ENCODE measurements around the gene FAM174C.

GRCh38 chr19:1274852-1275259 is 474 bp upstream of the FAM174C start:
- TF ChIP-seq CTCF (IDR thresholded peaks at IDR 0.05; ENCODE audit: low read depth, low read length, missing input control) (no peak), FOXA1 (IDR thresholded peaks at IDR 0.05) (no peak), JUND (IDR thresholded peaks at IDR 0.05) (no peak), ATF3 (IDR thresholded peaks at IDR 0.05) (no peak), REST (IDR thresholded peaks at IDR 0.05) (no peak)

All from liver (tissue), 3 donors.